Transverse colon (tissue), 4 donors: Measurements from ENCODE around the gene IGF2BP2. TPM values are rescaled to one million over a fixed set of nuclear protein-coding genes. Genes with fewer than 3 reads are reported as not detected.

Source experiments
- DNase-seq: peaks from one replicate; pipeline ENCODE4 v3.0.0-alpha.2; 2019
- H3K27ac ChIP-seq, 4 donors: fragments of 200-600 bp; sonication (generic); 2 replicates each; pipeline ENCODE4 v1.5.1; 2016 to 2018; ENCODE audit warnings: inconsistent platforms in 4 of 4
- H3K27me3 ChIP-seq: fragments of 200-600 bp; sonication (generic); 2 replicates; pipeline ENCODE4 v1.5.1; 2017; ENCODE audit warnings: inconsistent platforms
- H3K36me3 ChIP-seq, 4 donors: fragments of 200-600 bp; sonication (generic); 2 replicates each; pipeline ENCODE4 v1.5.1; 2017 to 2019; ENCODE audit warnings: inconsistent platforms in 4 of 4
- H3K4me1 ChIP-seq, 4 donors: fragments of 200-600 bp; sonication (generic); 2 replicates each; pipeline ENCODE4 v1.5.1; 2017 to 2020; ENCODE audit warnings: inconsistent platforms in 4 of 4
- H3K4me3 ChIP-seq, 4 donors: fragments of 200-600 bp; sonication (generic); 1 replicate in 1 of 4; 2 replicates in 3 of 4; pipeline versions ENCODE4 v1.5.1 to v1.6.1; 2017 to 2019; ENCODE audit warnings: inconsistent platforms in 4 of 4
- H3K9me3 ChIP-seq, 2 donors: fragments of 200-600 bp; sonication (generic); 2 replicates each; pipeline ENCODE4 v1.5.1; 2017 to 2019; ENCODE audit warnings: inconsistent platforms in 2 of 2
- CTCF ChIP-seq, 5 experiments: fragments of 200-600 bp in 3 of 5; fragments of 450-650 bp in 2 of 5; sonication (generic) in 3 of 5; IDR thresholded peaks; 1 replicate in 2 of 5; 2 replicates in 3 of 5; pipeline ENCODE4 v1.5.1; 2016 to 2017; ENCODE audit warnings: antibody characterized with exemption in 5 of 5, inconsistent platforms in 3 of 5, mild to moderate bottlenecking in 2 of 5, moderate library complexity in 1 of 5
- EP300 ChIP-seq: sonication (generic); formaldehyde crosslinking; IDR thresholded peaks from one replicate; pipeline ENCODE4 v1.6.1; 2017; ENCODE audit warnings: antibody characterized with exemption, low read depth
- POLR2A ChIP-seq: fragments of 450-650 bp; IDR thresholded peaks from one replicate; pipeline ENCODE4 v1.6.1; 2016; ENCODE audit warnings: antibody characterized with exemption, mild to moderate bottlenecking, moderate library complexity
- POLR2AphosphoS5 ChIP-seq, 3 donors: sonication (generic); formaldehyde crosslinking; IDR thresholded peaks; one replicate each; pipeline ENCODE4 v1.6.1; 2016; ENCODE audit warnings: antibody characterized with exemption in 3 of 3
- WGBS, 2 donors: methylation state at CpG; one replicate each; pipeline ENCODE4 v1.1.5; 2018; ENCODE audit warnings: low coverage in 1 of 2; 5-methylcytosine and 5-hydroxymethylcytosine counted together
- in situ Hi-C, 4 donors: fragments of 200-750 bp; cut with MboI; loops; one replicate each; pipeline versions ENCODE4 v1.15.0 to v1.15.1; 2017; ENCODE audit warnings: low sequenced_read_pairs in 3 of 4, low pct_ligation_motif_present in 1 of 4, low pct_unique_long_range_greater_than_20kb in 1 of 4
- intact Hi-C: fragments of 100-400 bp; cut with DNase I; formaldehyde crosslinking; loops from one replicate; pipeline ENCODE4 v1.15.1; 2023; ENCODE audit warnings: low total_unique reads
- total RNA-seq, 4 donors: library from RNA; depleted of rRNA; stranded (reverse); fragments of >200 nt; gene quantifications; one replicate each; pipeline ENCODE4 v1.1.0, GENCODE V29; 2016

The IGF2BP2 gene
- total RNA-seq, 4 donors from 2014 or later: 51.3 to 179 (median 82.9) TPM

- Histone ChIP-seq H3K27me3 (no peaks in the 10 kb centered on the region), H3K36me3 (no peaks in the 10 kb centered on the region), H3K27ac (no peak overlapping the region), H3K4me3 (no peak overlapping the region), H3K4me1 (peaks cover 0 to 3% (median 0%) of the 10 kb centered on the region in 4 donors), H3K9me3 (no peaks in the 10 kb centered on the region)
- intact Hi-C loops (no loop called here), in situ Hi-C loops (no loop called here)
- DNase-seq: no peak
- TF ChIP-seq POLR2A: no peak
- no peak for TF ChIP-seq POLR2AphosphoS5 (IDR thresholded peaks at IDR 0.05)
- TF ChIP-seq EP300: no peak
- TF ChIP-seq CTCF (IDR thresholded peaks at IDR 0.05): no peak
- 80 to 90% methylated on average over 3 of the region's 3 CpGs for WGBS, 2 donors
These were observed 43.1 kb downstream of the IGF2BP2 start for GRCh38 chr3:185781759-185782158.

DNA sequence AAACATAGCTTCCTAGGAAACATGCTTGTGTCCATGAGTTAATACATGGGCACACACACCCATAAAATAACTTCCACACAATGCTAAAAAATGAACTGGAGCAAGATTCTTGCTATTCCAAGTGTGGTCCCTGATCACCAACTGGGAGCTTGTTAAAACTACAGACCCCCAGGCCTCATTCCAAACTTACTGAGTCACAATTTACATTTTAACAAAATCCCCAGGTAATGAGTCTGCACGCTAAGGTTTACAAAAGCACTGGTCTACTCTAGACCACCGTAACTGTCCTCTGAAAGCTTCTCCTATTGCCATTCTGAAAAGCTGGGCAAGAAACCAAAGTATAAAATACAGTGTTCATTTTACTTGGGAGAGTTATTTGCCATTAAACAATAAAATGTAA lies 45.4 kb downstream of the IGF2BP2 start:
- Histone ChIP-seq H3K27ac (no peak overlapping the region), H3K4me3 (no peak overlapping the region), H3K4me1 (peaks cover 0 to 11% (median 0%) of the 10 kb centered on the region in 4 donors), H3K36me3 (no peaks in the 10 kb centered on the region), H3K9me3 (no peaks in the 10 kb centered on the region), H3K27me3 (no peaks in the 10 kb centered on the region)
- in situ Hi-C loops (no loop called here), intact Hi-C loops (no loop called here)
- TF ChIP-seq POLR2AphosphoS5 (IDR thresholded peaks at IDR 0.05) (no peak), POLR2A (no peak), EP300 (no peak), CTCF (IDR thresholded peaks at IDR 0.05) (no peak)
- 85 to 94% methylated on average over 2 of the region's 2 CpGs for WGBS, 2 donors
- DNase-seq: no peak

GRCh38 chr3:185778821-185779220 lies 46.0 kb downstream of the IGF2BP2 start:
- in situ Hi-C loops (no loop called here), intact Hi-C loops (no loop called here)
- Histone ChIP-seq H3K9me3 (no peaks in the 10 kb centered on the region), H3K27ac (no peak overlapping the region), H3K4me1 (peaks cover 0 to 17% (median 0%) of the 10 kb centered on the region in 4 donors), H3K4me3 (no peak overlapping the region), H3K36me3 (no peaks in the 10 kb centered on the region), H3K27me3 (no peaks in the 10 kb centered on the region)
- 75 to 90% methylated on average over 1 of the region's 1 CpG for WGBS, 2 donors
- no peak for TF ChIP-seq POLR2AphosphoS5 (IDR thresholded peaks at IDR 0.05)
- TF ChIP-seq CTCF (IDR thresholded peaks at IDR 0.05): no peak
- TF ChIP-seq EP300: no peak
- no peak for TF ChIP-seq POLR2A
- no peak for DNase-seq

- Histone ChIP-seq H3K36me3 (no peaks in the 10 kb centered on the region), H3K27me3 (no peaks in the 10 kb centered on the region), H3K4me3 (no peak overlapping the region), H3K27ac (no peak overlapping the region), H3K4me1 (peaks cover 0 to 21% (median 0%) of the 10 kb centered on the region in 4 donors), H3K9me3 (no peaks in the 10 kb centered on the region)
- intact Hi-C loops: no loop called here
- no peak for TF ChIP-seq CTCF (IDR thresholded peaks at IDR 0.05)
- TF ChIP-seq POLR2A: no peak
- TF ChIP-seq EP300: no peak
- TF ChIP-seq POLR2AphosphoS5 (IDR thresholded peaks at IDR 0.05): no peak
- no peak for DNase-seq
- 87 to 88% methylated on average over 2 to 4 of the region's 4 CpGs for WGBS, 2 donors
- in situ Hi-C loops: no loop called here
These were observed 46.7 kb downstream of the IGF2BP2 start for GRCh38 chr3:185778094-185778493.
